ENCODE data around the gene TMEM164.
"Not testable (repeated sequence)": the region's sequence is repeated elsewhere in the genome, so short reads cannot be mapped to it uniquely, and the experiment has no call there.

- not testable (repeated sequence) for TF ChIP-seq TAF1 (IDR thresholded peaks at IDR 0.05; ENCODE audit: borderline replicate concordance, low read depth, low read length); POLR2A (IDR thresholded peaks at IDR 0.05; ENCODE audit: low read depth, low read length)
Observed at GRCh38 chrX:109985210-109985609, 17.7 kb upstream of the TMEM164 start.

Data from GM12892 (cell line).